ENCODE data around the gene SPTA1. TPM values are rescaled to one million over a fixed set of nuclear protein-coding genes. Genes with fewer than 3 reads are reported as not detected.

The SPTA1 gene
- total and polyA plus RNA-seq, 4 donors = 0.08 to 542 (median 0.08) TPM; not detected in 1

DNA sequence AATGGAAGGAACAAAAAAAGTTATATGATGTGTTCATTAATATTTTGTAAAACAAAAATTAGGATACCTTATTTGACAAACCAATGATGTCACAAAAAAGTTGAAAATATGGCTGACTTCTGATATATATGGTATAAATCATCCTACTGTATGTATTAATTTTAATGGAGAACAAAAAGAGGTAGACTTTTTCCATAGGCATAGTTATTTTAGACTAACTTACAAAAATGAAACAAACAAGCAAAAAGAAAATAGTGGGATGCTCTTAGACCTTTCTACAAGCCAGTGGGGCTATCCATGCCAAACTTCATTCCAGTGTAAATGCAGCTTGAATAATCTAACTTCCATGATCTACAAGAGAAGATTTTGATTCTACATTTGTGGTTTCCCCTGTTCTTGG lies 522 bp upstream of the SPTA1 start:
- TF ChIP-seq, protein P1, sequence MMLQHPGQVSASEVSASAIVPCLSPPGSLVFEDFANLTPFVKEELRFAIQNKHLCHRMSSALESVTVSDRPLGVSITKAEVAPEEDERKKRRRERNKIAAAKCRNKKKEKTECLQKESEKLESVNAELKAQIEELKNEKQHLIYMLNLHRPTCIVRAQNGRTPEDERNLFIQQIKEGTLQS (IDR thresholded peaks at IDR 0.05) = no peak
- TF ChIP-seq, protein P2, sequence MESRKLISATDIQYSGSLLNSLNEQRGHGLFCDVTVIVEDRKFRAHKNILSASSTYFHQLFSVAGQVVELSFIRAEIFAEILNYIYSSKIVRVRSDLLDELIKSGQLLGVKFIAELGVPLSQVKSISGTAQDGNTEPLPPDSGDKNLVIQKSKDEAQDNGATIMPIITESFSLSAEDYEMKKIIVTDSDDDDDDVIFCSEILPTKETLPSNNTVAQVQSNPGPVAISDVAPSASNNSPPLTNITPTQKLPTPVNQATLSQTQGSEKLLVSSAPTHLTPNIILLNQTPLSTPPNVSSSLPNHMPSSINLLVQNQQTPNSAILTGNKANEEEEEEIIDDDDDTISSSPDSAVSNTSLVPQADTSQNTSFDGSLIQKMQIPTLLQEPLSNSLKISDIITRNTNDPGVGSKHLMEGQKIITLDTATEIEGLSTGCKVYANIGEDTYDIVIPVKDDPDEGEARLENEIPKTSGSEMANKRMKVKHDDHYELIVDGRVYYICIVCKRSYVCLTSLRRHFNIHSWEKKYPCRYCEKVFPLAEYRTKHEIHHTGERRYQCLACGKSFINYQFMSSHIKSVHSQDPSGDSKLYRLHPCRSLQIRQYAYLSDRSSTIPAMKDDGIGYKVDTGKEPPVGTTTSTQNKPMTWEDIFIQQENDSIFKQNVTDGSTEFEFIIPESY (IDR thresholded peaks at IDR 0.05) = no peak
- TF ChIP-seq, protein P3, sequence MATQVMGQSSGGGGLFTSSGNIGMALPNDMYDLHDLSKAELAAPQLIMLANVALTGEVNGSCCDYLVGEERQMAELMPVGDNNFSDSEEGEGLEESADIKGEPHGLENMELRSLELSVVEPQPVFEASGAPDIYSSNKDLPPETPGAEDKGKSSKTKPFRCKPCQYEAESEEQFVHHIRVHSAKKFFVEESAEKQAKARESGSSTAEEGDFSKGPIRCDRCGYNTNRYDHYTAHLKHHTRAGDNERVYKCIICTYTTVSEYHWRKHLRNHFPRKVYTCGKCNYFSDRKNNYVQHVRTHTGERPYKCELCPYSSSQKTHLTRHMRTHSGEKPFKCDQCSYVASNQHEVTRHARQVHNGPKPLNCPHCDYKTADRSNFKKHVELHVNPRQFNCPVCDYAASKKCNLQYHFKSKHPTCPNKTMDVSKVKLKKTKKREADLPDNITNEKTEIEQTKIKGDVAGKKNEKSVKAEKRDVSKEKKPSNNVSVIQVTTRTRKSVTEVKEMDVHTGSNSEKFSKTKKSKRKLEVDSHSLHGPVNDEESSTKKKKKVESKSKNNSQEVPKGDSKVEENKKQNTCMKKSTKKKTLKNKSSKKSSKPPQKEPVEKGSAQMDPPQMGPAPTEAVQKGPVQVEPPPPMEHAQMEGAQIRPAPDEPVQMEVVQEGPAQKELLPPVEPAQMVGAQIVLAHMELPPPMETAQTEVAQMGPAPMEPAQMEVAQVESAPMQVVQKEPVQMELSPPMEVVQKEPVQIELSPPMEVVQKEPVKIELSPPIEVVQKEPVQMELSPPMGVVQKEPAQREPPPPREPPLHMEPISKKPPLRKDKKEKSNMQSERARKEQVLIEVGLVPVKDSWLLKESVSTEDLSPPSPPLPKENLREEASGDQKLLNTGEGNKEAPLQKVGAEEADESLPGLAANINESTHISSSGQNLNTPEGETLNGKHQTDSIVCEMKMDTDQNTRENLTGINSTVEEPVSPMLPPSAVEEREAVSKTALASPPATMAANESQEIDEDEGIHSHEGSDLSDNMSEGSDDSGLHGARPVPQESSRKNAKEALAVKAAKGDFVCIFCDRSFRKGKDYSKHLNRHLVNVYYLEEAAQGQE (IDR thresholded peaks at IDR 0.05) = no peak
- TF ChIP-seq FOXA1 (IDR thresholded peaks at IDR 0.05) (no peak), RXRA (IDR thresholded peaks at IDR 0.05) (no peak), HNF4A (conservative IDR thresholded peaks at IDR 0.05) (no peak), RAD21 (IDR thresholded peaks at IDR 0.05) (no peak), FOXA2 (IDR thresholded peaks at IDR 0.05) (no peak), GABPA (IDR thresholded peaks at IDR 0.05 in 1 of 2, conservative IDR thresholded peaks at IDR 0.05 in 1 of 2) (no peak), SP1 (IDR thresholded peaks at IDR 0.05) (no peak), NR2F2 (IDR thresholded peaks at IDR 0.05) (no peak), HNF4G (IDR thresholded peaks at IDR 0.05) (no peak)
- TF ChIP-seq, protein P4, sequence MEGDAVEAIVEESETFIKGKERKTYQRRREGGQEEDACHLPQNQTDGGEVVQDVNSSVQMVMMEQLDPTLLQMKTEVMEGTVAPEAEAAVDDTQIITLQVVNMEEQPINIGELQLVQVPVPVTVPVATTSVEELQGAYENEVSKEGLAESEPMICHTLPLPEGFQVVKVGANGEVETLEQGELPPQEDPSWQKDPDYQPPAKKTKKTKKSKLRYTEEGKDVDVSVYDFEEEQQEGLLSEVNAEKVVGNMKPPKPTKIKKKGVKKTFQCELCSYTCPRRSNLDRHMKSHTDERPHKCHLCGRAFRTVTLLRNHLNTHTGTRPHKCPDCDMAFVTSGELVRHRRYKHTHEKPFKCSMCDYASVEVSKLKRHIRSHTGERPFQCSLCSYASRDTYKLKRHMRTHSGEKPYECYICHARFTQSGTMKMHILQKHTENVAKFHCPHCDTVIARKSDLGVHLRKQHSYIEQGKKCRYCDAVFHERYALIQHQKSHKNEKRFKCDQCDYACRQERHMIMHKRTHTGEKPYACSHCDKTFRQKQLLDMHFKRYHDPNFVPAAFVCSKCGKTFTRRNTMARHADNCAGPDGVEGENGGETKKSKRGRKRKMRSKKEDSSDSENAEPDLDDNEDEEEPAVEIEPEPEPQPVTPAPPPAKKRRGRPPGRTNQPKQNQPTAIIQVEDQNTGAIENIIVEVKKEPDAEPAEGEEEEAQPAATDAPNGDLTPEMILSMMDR (IDR thresholded peaks at IDR 0.05; ENCODE audit: low read depth, low read length, missing input control) = no peak
- TF ChIP-seq, protein P5, sequence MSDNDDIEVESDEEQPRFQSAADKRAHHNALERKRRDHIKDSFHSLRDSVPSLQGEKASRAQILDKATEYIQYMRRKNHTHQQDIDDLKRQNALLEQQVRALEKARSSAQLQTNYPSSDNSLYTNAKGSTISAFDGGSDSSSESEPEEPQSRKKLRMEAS (IDR thresholded peaks at IDR 0.05) = no peak
- H3K9ac ChIP-seq (ENCODE audit: low read depth in 1 of 2, low read length in 2 of 2) = no peak overlapping the region
- no peaks in the 10 kb centered on the region for H3K4me1 ChIP-seq (ENCODE audit: control insufficient read depth in 4 of 4, insufficient read depth in 4 of 4, low read length in 3 of 4)
- no peak for DNase-seq (ENCODE audit: low spot score)
- no peaks in the 10 kb centered on the region for H3K36me3 ChIP-seq (ENCODE audit: control insufficient read depth in 4 of 4, insufficient read depth in 3 of 4, low read depth in 1 of 4, low read length in 3 of 4)
- no peak overlapping the region for H3K27ac ChIP-seq (ENCODE audit: low read depth in 1 of 2, low read length in 2 of 2)
- no peaks in the 10 kb centered on the region for H3K9me3 ChIP-seq (ENCODE audit: control insufficient read depth in 4 of 4, low read length in 3 of 4)
- peaks cover 0 to 7% (median 1%) of the 10 kb centered on the region in 4 donors for H3K27me3 ChIP-seq (ENCODE audit: control insufficient read depth in 4 of 4, insufficient read depth in 4 of 4, low read length in 3 of 4)
- H3K4me3 ChIP-seq (ENCODE audit: low read depth in 1 of 3, low read length in 3 of 3) = no peak overlapping the region

DNA sequence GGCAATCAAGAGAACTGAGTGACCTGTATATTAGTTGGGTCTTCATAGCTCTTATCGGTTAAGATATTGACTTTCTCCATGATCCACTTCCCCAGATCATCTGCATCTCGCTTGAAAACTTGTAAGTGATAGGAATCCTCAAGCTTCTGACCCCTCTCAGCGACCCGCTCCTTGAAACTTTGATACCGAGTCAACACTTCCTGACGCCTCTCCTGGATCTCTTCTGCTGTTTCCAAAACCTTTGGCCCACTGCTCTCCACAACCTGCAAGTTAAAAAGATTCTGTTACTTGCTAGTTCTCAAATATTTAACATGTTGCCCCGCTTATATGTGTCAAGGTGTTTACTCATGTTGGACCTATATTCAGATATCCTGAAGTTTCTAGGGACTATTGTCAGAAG lies 1.4 kb downstream of the SPTA1 start:
- Histone ChIP-seq H3K9me3 (ENCODE audit: control insufficient read depth in 4 of 4, low read length in 3 of 4) (no peaks in the 10 kb centered on the region), H3K4me3 (ENCODE audit: low read depth in 1 of 3, low read length in 3 of 3) (no peak overlapping the region), H3K36me3 (ENCODE audit: control insufficient read depth in 4 of 4, insufficient read depth in 3 of 4, low read depth in 1 of 4, low read length in 3 of 4) (no peaks in the 10 kb centered on the region), H3K27me3 (ENCODE audit: control insufficient read depth in 4 of 4, insufficient read depth in 4 of 4, low read length in 3 of 4) (peaks cover 0 to 7% (median 1%) of the 10 kb centered on the region in 4 donors), H3K4me1 (ENCODE audit: control insufficient read depth in 4 of 4, insufficient read depth in 4 of 4, low read length in 3 of 4) (no peaks in the 10 kb centered on the region), H3K27ac (ENCODE audit: low read depth in 1 of 2, low read length in 2 of 2) (no peak overlapping the region), H3K9ac (ENCODE audit: low read depth in 1 of 2, low read length in 2 of 2) (no peak overlapping the region)
- DNase-seq (ENCODE audit: low spot score) = no peak
- 57% methylated on average over 7 of the region's 7 CpGs for WGBS
- TF ChIP-seq YY1 (IDR thresholded peaks at IDR 0.05) (no peak), HNF4A (conservative IDR thresholded peaks at IDR 0.05) (no peak), EGR1 (IDR thresholded peaks at IDR 0.05; ENCODE audit: low read depth in 2 of 2) (no peak), HNF4G (IDR thresholded peaks at IDR 0.05) (no peak), RXRA (IDR thresholded peaks at IDR 0.05) (no peak), JUND (IDR thresholded peaks at IDR 0.05) (no peak), GABPA (IDR thresholded peaks at IDR 0.05 in 1 of 2, conservative IDR thresholded peaks at IDR 0.05 in 1 of 2) (no peak), RAD21 (IDR thresholded peaks at IDR 0.05) (no peak), NR2F2 (IDR thresholded peaks at IDR 0.05) (no peak)
- TF ChIP-seq, protein P4 (IDR thresholded peaks at IDR 0.05; ENCODE audit: low read depth, low read length, missing input control) = no peak
- TF ChIP-seq, protein P3 (IDR thresholded peaks at IDR 0.05) = no peak

Data from liver (tissue), 9 donors.